Hepatocyte (in vitro differentiated cells): ENCODE measurements around the gene SERPINA6.

ENCODE experiments used
- CTCF ChIP-seq: fragments of 200-600 bp; sonication (generic); IDR thresholded peaks from 2 replicates; pipeline ENCODE4 v1.5.1; 2016; ENCODE audit warnings: antibody characterized with exemption, mild to moderate bottlenecking; ENCODE audit not compliant: poor library complexity
- EZH2 ChIP-seq: fragments of 200-600 bp; sonication (generic); IDR thresholded peaks from 2 replicates; pipeline ENCODE4 v1.6.1; 2016; ENCODE audit warnings: antibody characterized with exemption, mild to moderate bottlenecking, borderline replicate concordance

- TF ChIP-seq CTCF = no peak
- no peak for TF ChIP-seq EZH2
Measured at GRCh38 chr14:94269156-94269555, 54.0 kb downstream of the SERPINA6 start.
